ENCODE measurements around the gene PLA2G4E.

Gene PLA2G4E

DNA sequence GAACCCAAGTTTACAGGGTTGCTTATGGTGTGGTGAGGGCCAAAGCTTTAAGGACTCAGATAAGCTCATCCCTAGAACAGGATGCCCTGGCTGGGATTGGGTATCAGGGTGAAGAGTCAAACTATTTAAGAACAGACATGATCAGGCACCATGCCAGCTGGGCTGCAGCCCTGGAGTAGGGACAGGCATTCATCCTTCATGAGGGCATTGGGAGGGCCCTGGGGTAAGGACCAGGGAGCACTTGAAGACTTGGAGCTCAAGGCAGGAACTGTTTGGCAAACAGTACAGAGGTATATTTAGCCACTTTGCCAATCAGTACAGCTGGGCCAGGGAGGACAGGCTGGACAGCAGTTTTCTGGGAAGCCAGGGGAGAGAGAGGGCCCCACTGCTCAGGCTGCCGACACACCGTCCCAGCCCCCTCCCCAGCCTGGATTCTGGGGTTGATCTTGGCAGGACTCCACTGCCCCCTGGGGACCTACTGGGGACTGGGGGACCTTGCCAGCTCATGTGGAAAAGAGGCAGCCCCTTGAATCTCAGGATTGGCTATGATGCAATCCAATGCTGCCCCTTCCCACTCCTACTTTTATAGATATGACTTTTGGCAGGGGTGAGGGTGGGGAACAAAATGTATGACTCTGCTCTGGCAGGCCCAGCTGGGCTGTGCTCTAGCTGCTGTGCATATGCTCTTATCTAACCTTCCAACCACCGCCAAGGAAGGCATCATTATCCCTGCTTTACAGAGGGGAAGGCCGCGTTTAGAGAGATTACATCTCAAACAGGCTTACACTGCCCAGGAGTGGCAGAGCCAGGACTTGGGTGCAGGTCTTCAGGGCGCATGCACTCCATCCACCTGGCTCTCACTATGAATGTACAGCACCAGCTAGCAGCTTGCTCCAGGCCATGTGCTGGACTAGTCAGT, 2.3 kb downstream of the PLA2G4E start:
- DNase-seq: no peak

DNA sequence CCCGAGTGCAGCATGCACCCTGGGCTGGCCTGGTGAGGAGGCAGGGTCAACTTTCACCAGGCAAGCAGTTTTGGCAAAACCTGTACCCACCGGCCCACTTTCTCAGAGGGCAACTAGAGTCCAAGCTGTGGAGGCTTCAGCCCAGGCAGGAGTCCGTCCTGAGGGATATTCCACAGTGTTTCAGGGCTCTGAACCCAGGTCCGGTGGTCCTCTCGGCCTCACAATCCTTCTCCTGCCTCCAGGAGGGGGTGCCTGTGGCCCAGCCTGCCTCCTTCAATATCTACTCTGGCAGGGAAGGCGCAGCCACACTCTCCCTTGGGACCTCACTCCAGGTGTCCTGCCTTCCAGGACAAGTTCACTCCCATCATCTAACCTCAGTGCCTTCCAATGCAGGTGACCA, 3.9 kb downstream of the PLA2G4E start:
- no peak for DNase-seq

DNA sequence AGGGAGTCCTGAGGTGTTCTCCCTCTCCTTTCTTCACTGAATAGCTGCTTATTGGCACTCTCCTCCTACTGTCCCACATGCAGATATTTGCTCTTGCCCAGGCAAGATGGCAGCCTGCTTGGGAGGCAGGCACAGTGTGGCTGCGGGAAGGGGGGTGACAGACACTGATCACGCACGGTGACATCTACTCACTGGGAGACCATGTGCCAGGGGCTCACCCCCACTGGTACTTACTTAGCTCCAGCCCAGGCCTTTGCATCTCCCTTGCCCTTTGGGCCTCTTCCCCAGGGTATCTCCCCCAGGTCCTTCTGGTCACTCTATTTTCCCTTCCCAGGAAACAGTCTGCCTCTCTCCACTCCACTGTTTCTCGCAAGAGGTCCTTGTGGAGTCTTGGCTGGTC, 6.4 kb downstream of the PLA2G4E start:
- no peak for DNase-seq

DNA sequence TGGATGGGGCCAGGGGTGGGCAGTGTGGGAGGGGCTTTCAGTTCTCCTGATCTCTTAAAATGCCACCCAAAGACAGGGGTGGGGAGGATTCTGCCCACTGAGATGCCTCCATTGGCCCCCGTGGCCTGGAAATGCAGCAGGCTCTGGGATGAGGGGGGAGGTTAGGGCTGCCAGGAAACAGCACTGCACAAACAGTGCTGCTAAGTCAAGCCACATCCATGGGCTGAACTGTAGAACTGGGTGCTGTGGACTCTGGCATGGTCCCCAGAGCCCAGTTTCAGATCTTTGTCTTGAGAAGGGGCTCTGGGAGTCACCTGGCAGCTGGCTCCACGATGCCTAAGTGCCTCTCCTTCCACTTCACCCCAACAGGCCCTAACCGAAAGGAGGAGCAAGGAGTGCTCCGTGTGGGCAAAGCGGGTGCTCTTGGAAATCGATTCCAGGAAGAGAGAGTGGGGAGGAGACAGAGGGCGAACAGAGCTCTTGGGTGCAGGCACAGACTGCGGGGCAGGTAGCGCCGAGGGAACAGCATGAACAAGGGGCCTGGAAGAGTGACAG, 7.8 kb downstream of the PLA2G4E start:
- DNase-seq: no peak

DNA sequence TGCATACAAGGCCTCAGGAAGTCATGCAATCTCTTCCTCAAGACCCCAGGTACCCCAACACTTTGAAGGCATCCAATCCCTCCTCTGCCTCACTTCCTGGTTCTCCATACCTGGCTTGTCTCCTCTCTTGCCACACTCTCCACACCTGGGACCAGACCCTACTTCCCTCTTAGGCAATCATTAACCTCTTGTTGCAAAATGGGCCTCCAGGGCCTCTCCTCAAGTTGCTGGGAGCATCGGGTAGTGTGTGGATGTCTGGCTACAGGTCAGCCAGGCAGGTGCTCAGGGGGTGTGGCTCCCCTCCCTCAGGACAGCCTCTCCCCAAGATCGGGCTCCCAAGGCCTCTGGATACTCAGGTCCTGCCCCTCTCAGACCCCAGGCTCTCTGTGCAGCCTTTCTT, 8.6 kb downstream of the PLA2G4E start:
- DNase-seq: no peak

DNA sequence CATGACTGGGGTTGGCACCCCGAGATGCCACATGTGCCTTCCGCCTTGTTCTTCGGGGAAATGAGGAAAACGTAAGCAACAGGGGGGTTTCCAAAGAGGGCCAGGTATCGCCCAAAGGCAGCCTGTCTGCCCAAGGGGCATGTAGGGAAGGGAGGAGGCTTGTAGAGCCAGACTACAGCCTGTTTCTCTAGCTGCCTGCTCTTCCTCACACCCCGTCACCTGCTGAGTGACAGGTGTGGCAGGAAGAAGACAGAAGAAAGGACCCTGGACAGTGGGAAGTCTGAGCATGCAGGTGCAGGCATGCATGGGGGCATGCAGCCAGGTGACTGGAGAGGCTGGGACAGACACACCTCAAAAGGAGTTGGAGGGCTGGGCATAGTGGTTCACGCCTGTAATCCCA, 9.8 kb downstream of the PLA2G4E start:
- DNase-seq: no peak

DNA sequence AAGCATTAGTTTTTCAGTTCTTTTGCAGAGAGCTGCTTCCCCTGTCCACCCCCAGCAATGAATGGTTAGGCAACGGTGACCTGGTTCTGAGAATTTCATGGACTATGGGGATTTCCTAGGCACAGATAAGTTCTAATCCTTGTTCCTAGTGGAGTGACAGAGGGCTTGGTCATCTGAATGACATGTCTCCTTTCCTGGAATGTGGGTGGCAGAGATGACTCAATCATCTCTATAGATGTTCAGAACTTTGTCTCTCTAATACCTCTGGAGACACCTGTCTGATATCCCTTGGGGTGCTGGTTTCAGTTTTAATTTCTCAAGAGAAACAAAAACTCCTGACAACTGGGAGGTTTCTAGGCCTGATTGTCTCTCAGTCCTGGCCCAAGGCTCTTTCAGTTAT, 10.4 kb downstream of the PLA2G4E start:
- no peak for DNase-seq

DNA sequence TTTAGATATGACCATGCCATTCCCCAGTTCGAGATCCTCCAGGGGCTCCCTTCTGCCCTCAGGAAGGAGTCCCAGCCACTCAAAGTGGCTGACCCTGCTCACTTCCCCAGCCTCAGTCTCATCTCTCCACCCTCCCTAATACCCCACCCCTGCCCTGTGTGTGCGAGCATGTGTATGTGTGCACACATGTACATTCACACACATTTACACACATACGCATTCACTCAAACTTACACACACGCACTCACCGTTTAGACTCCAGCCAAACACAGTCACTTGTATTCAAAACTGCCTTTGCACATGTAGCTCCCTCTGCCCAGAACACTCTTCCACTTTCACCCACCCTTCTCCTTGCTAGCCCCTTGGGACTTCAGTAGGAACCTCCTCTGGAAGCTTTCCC, 11.4 kb downstream of the PLA2G4E start:
- DNase-seq: no peak

DNA sequence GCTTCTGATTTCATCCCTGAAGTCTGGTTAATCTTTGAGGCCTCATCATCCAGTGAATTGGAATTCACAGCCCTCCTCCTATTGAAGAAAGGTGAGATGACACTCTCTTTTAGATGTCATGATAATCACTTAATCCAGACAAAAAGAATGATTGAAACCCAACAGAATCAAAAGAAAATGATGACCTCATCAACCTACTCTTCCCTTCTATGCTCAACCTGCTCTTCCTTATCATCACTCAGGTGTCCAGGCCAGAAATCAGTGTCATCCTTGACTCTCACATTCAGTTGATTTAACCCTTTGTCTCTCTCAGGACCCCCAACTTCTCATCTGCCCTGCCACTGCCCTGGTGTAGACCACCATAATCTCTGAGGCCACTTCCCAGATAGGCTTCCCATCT, 11.8 kb downstream of the PLA2G4E start:
- DNase-seq: no peak

DNA sequence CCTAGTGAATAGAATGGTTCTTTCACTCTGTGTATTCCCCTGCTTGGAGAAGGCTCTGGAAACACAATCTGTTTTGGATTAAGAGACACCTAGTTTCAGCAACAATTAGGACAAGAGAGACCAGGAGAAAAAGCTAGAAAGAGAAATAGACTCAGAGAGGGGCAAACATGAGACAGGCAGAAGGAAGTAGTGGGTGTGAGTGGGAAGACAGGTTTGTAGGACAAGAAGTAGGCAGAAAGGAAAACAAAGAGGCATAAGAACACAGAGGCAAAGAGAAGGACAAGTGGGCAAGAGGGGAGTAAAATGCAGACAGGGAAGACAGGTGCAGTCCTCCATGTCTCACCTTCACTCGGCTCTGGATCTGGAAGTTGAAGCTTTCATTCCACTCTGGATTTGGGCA, 13.5 kb downstream of the PLA2G4E start:
- no peak for DNase-seq

DNA sequence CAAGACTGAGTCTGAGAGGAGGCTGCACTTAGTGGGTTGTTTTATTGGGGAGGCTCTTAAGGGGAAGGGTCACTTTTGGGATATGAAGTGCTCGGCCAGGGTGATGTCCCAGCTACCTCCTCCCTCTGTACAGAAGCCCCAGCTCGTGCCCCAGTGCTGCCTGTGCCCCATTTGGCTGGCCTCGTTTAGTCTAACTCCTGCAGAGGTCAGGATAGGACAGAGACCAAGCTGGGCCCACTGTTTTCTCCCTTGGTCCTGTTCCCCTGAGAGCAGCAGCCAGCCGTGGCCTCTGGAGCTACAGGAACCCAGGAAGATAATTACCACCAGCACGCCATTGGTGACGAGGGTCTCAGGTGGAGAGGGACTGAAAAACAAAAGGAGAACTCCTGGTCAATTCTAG, 18.5 kb downstream of the PLA2G4E start:
- DNase-seq: no peak

DNA sequence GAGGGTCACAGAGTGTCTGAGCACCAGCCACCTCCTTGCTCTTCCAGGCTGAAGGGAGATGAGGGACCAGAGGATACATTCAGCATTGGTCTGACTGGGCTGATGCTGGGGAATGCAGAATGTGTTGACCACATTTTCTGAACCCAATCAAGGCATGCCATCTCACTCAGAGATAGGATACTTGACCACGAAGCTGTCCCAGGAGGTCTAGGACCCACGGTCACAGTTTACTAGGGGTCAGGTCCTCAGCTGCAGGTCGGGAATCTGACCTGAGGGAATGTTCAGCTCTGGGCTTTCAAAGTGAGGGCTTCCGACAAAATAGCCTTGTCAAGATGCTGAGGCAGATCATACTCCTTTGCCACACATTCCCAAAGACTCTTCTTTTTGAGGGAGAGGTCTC, 19.6 kb downstream of the PLA2G4E start:
- DNase-seq: no peak

DNA sequence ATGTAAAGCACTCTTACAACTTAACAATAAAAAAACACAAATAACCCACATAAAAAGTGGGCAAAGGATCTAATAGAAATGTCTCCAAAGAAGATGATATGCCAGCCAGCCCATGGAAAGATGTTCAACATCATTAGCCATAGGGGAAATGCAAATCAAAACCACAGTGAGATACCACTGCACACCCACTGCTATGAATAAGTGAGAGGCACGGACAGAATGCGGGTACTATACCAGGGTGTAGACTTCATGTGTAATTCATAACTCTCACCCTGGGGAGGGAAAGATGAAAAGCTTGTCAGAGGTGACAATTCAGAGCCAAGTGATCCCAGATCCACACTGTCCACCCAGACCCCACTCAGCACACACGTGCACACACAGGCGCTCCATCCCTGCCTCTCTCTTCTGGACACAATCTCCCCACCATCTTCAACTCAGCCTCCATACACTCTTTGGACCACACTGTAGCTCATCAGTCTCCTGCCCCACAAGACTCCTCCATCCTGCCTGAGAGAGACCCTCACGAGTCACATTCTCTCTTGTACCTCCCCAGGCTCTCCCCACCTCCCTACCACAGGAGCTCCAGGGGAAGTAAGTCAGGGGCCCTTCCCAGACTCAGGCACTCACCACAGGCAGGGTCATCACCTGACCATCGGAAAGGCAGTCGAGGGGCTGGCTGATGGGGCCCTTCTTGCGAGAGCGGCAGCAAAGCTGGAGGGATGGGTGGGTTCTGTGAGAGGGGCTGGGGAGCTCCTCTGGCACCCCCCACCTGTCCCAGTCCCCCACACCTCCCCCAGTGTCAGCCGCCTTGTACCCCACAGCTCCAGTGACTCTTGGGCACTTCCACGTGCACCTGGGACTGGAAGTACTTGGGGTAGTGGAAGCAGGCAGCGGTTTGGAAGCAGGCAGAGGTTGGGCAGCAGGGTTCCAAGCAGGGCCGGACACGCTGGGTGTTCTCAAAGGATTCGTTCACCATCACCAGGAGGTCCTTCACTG, 21.3 kb downstream of the PLA2G4E start:
- no peak for DNase-seq

DNA sequence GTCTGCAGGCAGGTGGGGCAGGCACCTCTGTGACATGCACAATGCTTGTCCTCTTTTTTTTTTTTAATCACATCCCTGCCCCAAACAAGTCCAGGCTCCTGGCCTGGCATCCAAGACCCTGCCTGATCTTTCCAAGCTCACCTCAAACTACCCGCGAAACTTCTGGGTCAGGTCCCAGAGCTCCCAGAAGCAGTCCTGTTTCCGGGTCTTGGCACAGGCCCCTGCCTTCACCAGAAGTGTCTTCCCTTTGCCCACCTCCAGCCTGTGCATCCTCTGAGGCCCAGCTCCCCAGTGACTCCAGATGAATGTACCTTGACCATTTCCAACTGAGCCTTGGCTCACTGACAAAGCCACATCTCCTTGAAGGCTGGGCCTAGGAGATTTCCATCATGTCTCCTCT, 23.0 kb downstream of the PLA2G4E start:
- no peak for DNase-seq

DNA sequence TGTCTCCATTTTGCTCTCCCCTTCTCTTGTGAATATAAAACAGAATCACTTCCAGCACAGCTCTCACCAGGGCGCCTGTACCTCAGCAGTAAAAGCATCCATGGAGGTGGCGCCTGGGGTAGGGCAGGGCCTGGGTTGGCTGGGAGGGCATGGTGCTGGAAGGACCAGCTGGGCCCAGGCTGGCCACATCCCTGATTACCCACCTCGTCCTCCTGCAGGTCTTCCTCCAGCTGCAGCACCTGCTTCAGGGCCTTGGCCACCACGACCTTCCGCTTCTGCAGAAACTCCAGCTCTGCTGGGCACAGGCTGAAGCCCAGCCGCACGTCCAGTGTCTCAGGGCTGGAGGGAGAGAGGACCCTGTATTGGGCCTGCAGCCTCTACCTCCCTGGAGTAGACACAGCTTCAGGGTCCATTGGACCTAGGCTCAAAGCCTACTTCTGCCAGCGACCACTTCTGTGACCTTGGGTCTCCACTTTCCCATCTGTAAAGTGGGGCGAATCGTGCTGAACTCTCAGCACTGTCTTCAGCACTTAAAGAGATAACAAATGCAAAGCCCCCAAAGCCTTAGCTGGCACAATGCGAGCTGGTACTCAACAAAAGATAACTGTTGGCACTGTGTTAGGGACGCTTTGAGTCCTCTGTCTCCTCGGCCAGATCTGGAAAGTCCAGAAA, 23.8 kb downstream of the PLA2G4E start:
- DNase-seq: no peak

DNA sequence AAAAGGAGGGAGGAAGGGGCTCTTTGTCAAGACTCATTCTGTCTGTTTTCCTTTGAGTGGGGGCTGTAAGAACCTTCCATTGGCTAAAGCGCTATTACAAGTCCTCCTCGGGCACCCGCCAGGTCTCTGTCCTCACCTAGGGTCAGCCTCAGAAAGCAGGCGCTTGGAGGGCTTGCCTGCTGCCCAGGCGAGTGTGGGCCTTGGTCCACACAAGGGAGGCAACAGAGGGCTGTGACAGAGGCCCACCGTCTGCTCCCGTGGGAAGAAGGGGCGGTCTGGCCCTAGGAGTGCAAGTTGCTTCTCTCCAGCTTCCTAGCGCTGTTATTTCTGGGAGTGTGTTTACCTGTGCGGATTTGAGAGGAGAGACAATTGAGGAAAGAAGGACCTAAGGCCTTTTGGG, 24.5 kb downstream of the PLA2G4E start:
- DNase-seq: no peak

DNA sequence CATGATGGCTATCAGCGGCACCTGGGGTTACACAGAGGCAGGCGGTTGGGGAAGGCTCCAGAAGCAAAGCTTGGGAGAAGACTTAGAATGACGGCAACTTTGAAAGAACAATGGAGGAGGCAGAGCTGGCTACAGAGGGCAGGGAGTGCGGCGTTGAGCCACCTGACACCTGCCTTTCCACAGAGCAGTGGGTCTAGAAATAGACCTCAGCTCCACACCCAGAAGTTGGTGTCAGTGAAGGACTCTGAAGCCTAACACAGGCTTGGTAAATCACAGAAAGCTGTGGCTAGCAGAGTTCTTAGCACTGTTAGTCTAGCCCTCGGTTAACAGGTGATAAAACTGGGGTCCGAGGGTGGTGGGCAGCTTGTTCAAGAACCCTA, 25.4 kb downstream of the PLA2G4E start:
- DNase-seq: no peak

DNA sequence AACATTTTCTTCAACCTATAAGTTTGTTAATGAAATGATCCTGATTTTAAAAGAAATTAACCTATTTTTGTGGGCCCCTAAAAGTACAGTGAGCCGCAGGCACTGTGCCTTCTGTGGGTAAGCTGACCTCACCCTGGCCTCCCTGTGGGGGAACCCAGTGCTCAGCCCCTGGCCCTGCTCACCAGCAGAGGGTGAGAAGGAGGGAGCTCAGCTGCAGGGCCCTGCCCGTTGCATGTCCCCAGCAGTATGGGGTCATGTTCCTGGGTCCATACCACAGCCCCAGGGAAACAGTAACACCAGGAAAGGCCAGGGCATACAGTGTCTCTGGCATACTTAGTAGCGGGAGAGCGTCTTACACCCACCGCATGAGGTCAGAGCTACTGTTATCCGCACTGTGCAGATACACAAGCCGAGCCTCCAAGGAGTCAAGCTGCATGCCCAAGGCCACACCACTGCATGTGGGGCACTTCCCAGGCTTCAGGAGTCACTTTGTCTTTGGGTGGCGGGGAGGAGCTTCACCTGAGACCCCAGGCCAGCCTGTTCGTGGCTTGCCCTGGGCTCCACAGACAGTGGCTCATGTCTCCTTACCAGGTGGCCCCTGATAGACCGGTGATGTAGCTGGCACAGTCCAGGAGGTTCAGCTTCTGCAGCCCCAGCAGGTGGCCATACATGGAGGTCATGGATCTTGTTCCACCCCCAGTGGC, 25.9 kb downstream of the PLA2G4E start:
- no peak for DNase-seq

DNA sequence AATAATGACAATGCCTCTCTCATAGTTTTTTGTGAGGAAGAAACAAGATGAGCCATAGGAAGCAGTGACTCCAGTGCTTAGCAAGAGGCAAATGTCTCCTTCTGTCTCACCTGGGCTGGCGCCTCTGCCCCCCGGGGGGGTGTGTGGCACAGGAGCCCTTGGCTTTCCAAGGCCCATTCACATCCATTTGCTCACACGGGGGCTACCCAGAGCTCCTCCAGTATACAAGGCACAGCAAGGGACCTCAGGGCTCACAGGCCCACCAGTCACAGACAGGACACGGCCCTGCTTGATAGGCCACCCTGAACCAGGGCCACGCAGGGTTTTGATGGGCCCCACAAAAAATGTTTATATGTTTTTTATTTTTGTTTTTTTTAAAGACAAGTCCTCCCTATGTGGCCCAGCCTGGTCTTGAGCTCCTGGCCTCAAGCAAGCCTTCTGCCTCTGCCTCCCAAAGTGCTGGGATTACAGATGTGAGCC, 26.6 kb downstream of the PLA2G4E start:
- DNase-seq: no peak

DNA sequence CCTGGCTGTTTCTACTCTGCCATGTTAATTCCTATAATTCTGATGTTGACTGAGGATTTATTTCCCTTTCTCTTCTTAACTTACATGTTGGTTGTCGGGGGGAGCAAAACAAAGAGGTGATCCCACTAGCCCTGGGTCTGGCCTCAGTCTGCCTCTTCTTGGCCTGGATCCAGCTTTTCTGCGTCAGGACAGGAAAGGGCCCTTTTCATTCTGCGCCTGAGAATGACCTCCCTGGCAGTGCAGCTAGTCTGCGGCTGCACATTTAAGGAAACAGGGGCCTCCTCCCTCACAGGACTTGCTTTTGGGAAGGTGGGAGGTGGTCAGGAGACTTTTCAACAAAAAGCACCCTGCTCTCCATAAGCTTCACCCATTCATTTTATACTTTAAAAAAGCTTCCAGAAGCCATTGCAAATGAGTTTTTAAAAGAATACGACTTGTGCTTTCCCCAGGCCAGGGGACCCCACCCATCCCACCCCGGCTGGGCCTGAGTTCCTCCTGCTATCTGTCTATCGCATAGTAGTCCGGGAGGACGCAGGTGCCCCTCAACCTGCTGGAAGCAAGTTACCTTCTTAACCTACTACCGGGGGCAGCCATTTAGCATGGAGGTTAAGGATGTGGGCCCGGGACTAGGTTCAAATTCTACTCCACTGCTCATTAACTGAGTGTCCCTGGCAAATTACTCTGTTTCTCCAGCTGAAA, 27.2 kb downstream of the PLA2G4E start:
- DNase-seq: no peak

DNA sequence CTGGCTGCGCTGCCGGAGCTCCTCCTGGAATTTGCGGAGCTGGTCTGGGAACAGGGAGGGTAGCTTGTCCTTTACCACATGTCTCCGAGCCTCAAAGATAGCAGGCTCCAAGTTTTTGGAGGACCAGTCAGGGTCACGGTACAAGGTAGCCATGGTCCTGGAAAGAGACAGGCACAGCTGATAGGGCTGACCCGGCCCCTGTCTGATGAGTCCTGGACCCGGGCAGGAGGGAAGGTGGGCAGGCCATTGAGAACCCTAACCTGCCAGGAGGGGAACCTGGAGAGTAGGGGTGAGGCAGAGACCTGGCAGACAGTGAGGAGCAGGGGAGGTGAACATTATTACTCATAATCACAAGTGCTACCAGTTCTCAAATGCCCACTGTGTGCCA, 28.0 kb downstream of the PLA2G4E start:
- no peak for DNase-seq
